ENCODE results near the gene PCLAF.
"Not testable (repeated sequence)": the region's sequence is repeated elsewhere in the genome, so short reads cannot be mapped to it uniquely, and the experiment has no call there.

- TF ChIP-seq POLR2A, POLR2AphosphoS5 (IDR thresholded peaks at IDR 0.05; ENCODE audit: low read depth, low read length): not testable (repeated sequence)
Measured at GRCh38 chr15:64392471-64392870, 11.2 kb upstream of the PCLAF start.

Measured in GM12892 (cell line).